ENCODE results near the gene EPHA5. TPM values are rescaled to one million over a fixed set of nuclear protein-coding genes. Genes with fewer than 3 reads are reported as not detected.
A peak's percentile ranks its signal among the peaks of the same experiment; 100 is the strongest.

EPHA5 gene
- total RNA-seq, 1 donor from 2014 or later = under 0.01 TPM

- TF ChIP-seq CTCF (IDR thresholded peaks at IDR 0.05; ENCODE audit: insufficient read depth, low read length, severe bottlenecking) = no peak
- DNase-seq (ENCODE audit: low read depth) = peak; percentile 83
- no peak overlapping the region for H3K4me3 ChIP-seq (ENCODE audit: low read depth, low read length)
Observed at GRCh38 chr4:65510976-65511375, 159.3 kb downstream of the EPHA5 start.

GRCh38 chr4:65508168-65508567 is 162.1 kb downstream of the EPHA5 start:
- Histone ChIP-seq H3K27me3 (ENCODE audit: control insufficient read depth, insufficient read depth, low read length) (no peaks in the 10 kb centered on the region), H3K36me3 (ENCODE audit: control insufficient read depth, insufficient read depth, low read length) (no peaks in the 10 kb centered on the region), H3K4me3 (ENCODE audit: low read depth, low read length) (no peak overlapping the region)
- TF ChIP-seq CTCF (IDR thresholded peaks at IDR 0.05; ENCODE audit: insufficient read depth, low read length, severe bottlenecking) = no peak
- FAIRE-seq (no peak), DNase-seq (ENCODE audit: low read depth) (peak; percentile 88)

More at GRCh38 chr4:65510976-65511375, 159.3 kb downstream of the EPHA5 start:
- FAIRE-seq = no peak
- no peaks in the 10 kb centered on the region for H3K27me3 ChIP-seq (ENCODE audit: control insufficient read depth, insufficient read depth, low read length)
- no peaks in the 10 kb centered on the region for H3K36me3 ChIP-seq (ENCODE audit: control insufficient read depth, insufficient read depth, low read length)

- Histone ChIP-seq H3K4me3 (ENCODE audit: low read depth, low read length) (no peak overlapping the region), H3K36me3 (ENCODE audit: control insufficient read depth, insufficient read depth, low read length) (no peaks in the 10 kb centered on the region), H3K27me3 (ENCODE audit: control insufficient read depth, insufficient read depth, low read length) (no peaks in the 10 kb centered on the region)
- DNase-seq (ENCODE audit: low read depth) (peak; percentile 57), FAIRE-seq (no peak)
- no peak for TF ChIP-seq CTCF (IDR thresholded peaks at IDR 0.05; ENCODE audit: insufficient read depth, low read length, severe bottlenecking)
Observed at GRCh38 chr4:65502131-65502701, 168.1 kb downstream of the EPHA5 start.

GRCh38 chr4:65498606-65499005 is 171.7 kb downstream of the EPHA5 start:
- no peak overlapping the region for H3K4me3 ChIP-seq (ENCODE audit: low read depth, low read length)
- no peaks in the 10 kb centered on the region for H3K27me3 ChIP-seq (ENCODE audit: control insufficient read depth, insufficient read depth, low read length)
- H3K36me3 ChIP-seq (ENCODE audit: control insufficient read depth, insufficient read depth, low read length) = no peaks in the 10 kb centered on the region
- FAIRE-seq (no peak), DNase-seq (ENCODE audit: low read depth) (no peak)
- TF ChIP-seq CTCF (IDR thresholded peaks at IDR 0.05; ENCODE audit: insufficient read depth, low read length, severe bottlenecking) = no peak

- Histone ChIP-seq H3K4me3 (ENCODE audit: low read depth, low read length) (no peak overlapping the region), H3K27me3 (ENCODE audit: control insufficient read depth, insufficient read depth, low read length) (no peaks in the 10 kb centered on the region), H3K36me3 (ENCODE audit: control insufficient read depth, insufficient read depth, low read length) (no peaks in the 10 kb centered on the region)
- DNase-seq (ENCODE audit: low read depth) (no peak), FAIRE-seq (no peak)
- TF ChIP-seq CTCF (IDR thresholded peaks at IDR 0.05; ENCODE audit: insufficient read depth, low read length, severe bottlenecking) = no peak
Observed at GRCh38 chr4:65495439-65495838, 174.8 kb downstream of the EPHA5 start.

GRCh38 chr4:65482410-65482809 is 187.9 kb downstream of the EPHA5 start:
- no peak for TF ChIP-seq CTCF (IDR thresholded peaks at IDR 0.05; ENCODE audit: insufficient read depth, low read length, severe bottlenecking)
- no peak for FAIRE-seq
- Histone ChIP-seq H3K27me3 (ENCODE audit: control insufficient read depth, insufficient read depth, low read length) (no peaks in the 10 kb centered on the region), H3K4me3 (ENCODE audit: low read depth, low read length) (no peak overlapping the region), H3K36me3 (ENCODE audit: control insufficient read depth, insufficient read depth, low read length) (no peaks in the 10 kb centered on the region)
- peak; percentile 79 for DNase-seq (ENCODE audit: low read depth)
